GM21423 (cell line): ENCODE data around the gene SPDYA.
A peak's percentile ranks its signal among the peaks of the same experiment; 100 is the strongest.

Experiments used
- ATAC-seq: cut with Tn5 transposase; IDR thresholded peaks from one replicate; pipeline ENCODE4 v1.9.1; 2021; ENCODE audit warnings: mild to moderate bottlenecking, moderate library complexity; ENCODE audit not compliant: unreplicated experiment

The SPDYA gene

GRCh38 chr2:28824207-28824606, 13.6 kb downstream of the SPDYA start:
- no peak for ATAC-seq

- ATAC-seq: no peak
These were observed 14.2 kb downstream of the SPDYA start for GRCh38 chr2:28824870-28825269.

GRCh38 chr2:28828382-28828781, 17.7 kb downstream of the SPDYA start:
- ATAC-seq: no peak

GRCh38 chr2:28833740-28834470, 23.3 kb downstream of the SPDYA start:
- no peak for ATAC-seq

- ATAC-seq: no peak
These were observed 25.1 kb downstream of the SPDYA start for GRCh38 chr2:28835781-28836180.

GRCh38 chr2:28838971-28839370, 28.3 kb downstream of the SPDYA start:
- ATAC-seq: no peak

GRCh38 chr2:28842042-28842441, 31.4 kb downstream of the SPDYA start:
- no peak for ATAC-seq

GRCh38 chr2:28855193-28855592, 44.6 kb downstream of the SPDYA start:
- no peak for ATAC-seq

- ATAC-seq: no peak
These were observed 45.3 kb downstream of the SPDYA start for GRCh38 chr2:28855977-28856376.

- no peak for ATAC-seq
These were observed 58.0 kb downstream of the SPDYA start for GRCh38 chr2:28868611-28869010.

GRCh38 chr2:28869494-28870145, 59.0 kb downstream of the SPDYA start:
- ATAC-seq: peak; percentile 29

- peak; percentile 94 for ATAC-seq
These were observed 59.7 kb downstream of the SPDYA start, which contains the start of gene TRMT61B for GRCh38 chr2:28870146-28870891. Gene TRMT61B (minus strand): TSS chr2:28870309. CDS start chr2:28870277, 32 bp downstream.

GRCh38 chr2:28871620-28872019, 61.0 kb downstream of the SPDYA start:
- ATAC-seq: no peak

- no peak for ATAC-seq
These were observed 69.6 kb downstream of the SPDYA start for GRCh38 chr2:28880193-28880592.

- no peak for ATAC-seq
These were observed 82.9 kb downstream of the SPDYA start for GRCh38 chr2:28893488-28893887.

- peak; percentile 85 for ATAC-seq
These were observed 84.0 kb downstream of the SPDYA start, which contains the start of gene WDR43 for GRCh38 chr2:28894470-28895188. Gene WDR43 (plus strand): TSS chr2:28894667. CDS start chr2:28894699, 32 bp downstream.

GRCh38 chr2:28895189-28895893, 84.7 kb downstream of the SPDYA start:
- ATAC-seq: peak; percentile 10

- ATAC-seq: no peak
These were observed 86.3 kb downstream of the SPDYA start for GRCh38 chr2:28896906-28897305.

- no peak for ATAC-seq
These were observed 87.4 kb downstream of the SPDYA start for GRCh38 chr2:28898048-28898447.
